Gastroesophageal sphincter (tissue), 3 donors: Measurements from ENCODE around the gene CACNA1D.

ENCODE experiments used
- CTCF ChIP-seq, 4 experiments: fragments of 200-600 bp in 2 of 4; fragments of 450-650 bp in 2 of 4; sonication (generic) in 1 of 4; IDR thresholded peaks; one replicate each; pipeline ENCODE4 v1.5.1; 2017 to 2019; ENCODE audit warnings: antibody characterized with exemption in 4 of 4, mild to moderate bottlenecking in 2 of 4, moderate library complexity in 2 of 4
- EP300 ChIP-seq: sonication (generic); formaldehyde crosslinking; IDR thresholded peaks from one replicate; pipeline ENCODE4 v1.6.1; 2017; ENCODE audit warnings: antibody characterized with exemption, mild to moderate bottlenecking
- POLR2AphosphoS5 ChIP-seq: sonication (generic); formaldehyde crosslinking; IDR thresholded peaks from one replicate; pipeline ENCODE4 v1.6.1; 2017; ENCODE audit warnings: antibody characterized with exemption

- TF ChIP-seq EP300, result no peak
- TF ChIP-seq POLR2AphosphoS5, result no peak
- TF ChIP-seq CTCF (IDR thresholded peaks at IDR 0.05), result no peak
Observed at GRCh38 chr3:53694046-53694445, 199.6 kb downstream of the CACNA1D start.
